ENCODE data around the gene BTBD6. TPM values are rescaled to one million over a fixed set of nuclear protein-coding genes. Genes with fewer than 3 reads are reported as not detected.

The BTBD6 gene
- total and polyA plus RNA-seq, 4 donors, result 30.9 to 54.1 (median 47.8) TPM

GRCh38 chr14:105210266-105211025, 37.9 kb upstream of the BTBD6 start:
- DNase-seq (no peak), ATAC-seq (ENCODE audit: insufficient read depth, low FRiP score) (no peak)
- TF ChIP-seq, protein P1, sequence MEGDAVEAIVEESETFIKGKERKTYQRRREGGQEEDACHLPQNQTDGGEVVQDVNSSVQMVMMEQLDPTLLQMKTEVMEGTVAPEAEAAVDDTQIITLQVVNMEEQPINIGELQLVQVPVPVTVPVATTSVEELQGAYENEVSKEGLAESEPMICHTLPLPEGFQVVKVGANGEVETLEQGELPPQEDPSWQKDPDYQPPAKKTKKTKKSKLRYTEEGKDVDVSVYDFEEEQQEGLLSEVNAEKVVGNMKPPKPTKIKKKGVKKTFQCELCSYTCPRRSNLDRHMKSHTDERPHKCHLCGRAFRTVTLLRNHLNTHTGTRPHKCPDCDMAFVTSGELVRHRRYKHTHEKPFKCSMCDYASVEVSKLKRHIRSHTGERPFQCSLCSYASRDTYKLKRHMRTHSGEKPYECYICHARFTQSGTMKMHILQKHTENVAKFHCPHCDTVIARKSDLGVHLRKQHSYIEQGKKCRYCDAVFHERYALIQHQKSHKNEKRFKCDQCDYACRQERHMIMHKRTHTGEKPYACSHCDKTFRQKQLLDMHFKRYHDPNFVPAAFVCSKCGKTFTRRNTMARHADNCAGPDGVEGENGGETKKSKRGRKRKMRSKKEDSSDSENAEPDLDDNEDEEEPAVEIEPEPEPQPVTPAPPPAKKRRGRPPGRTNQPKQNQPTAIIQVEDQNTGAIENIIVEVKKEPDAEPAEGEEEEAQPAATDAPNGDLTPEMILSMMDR (IDR thresholded peaks at IDR 0.05; ENCODE audit: control extremely low read depth, extremely low read depth), result no peak
- H3K9me3 ChIP-seq (ENCODE audit: control insufficient read depth in 4 of 4, insufficient read depth in 3 of 4, low read length in 3 of 4), result peaks cover 0 to 3% (median 0%) of the 10 kb centered on the region in 4 donors
- H3K27me3 ChIP-seq (ENCODE audit: control insufficient read depth in 3 of 3, insufficient read depth in 3 of 3, low read length in 2 of 3), result no peaks in the 10 kb centered on the region
- H3K36me3 ChIP-seq (ENCODE audit: control insufficient read depth in 4 of 4, insufficient read depth in 4 of 4, low read length in 4 of 4), result peaks cover 0 to 32% (median 6%) of the 10 kb centered on the region in 4 donors
- no peak overlapping the region for H3K27ac ChIP-seq (ENCODE audit: low read depth in 1 of 2, low read length in 1 of 2)
- no peak overlapping the region for H3K9ac ChIP-seq (ENCODE audit: insufficient read depth in 1 of 2, low read length in 2 of 2)
- H3K4me3 ChIP-seq, result no peak overlapping the region
- peaks cover 0 to 11% (median 3%) of the 10 kb centered on the region in 5 donors for H3K4me1 ChIP-seq (ENCODE audit: control insufficient read depth in 5 of 5, insufficient read depth in 5 of 5, low read length in 5 of 5)
- WGBS, 2 donors, result 94% methylated on average over 30 of the region's 30 CpGs

DNA sequence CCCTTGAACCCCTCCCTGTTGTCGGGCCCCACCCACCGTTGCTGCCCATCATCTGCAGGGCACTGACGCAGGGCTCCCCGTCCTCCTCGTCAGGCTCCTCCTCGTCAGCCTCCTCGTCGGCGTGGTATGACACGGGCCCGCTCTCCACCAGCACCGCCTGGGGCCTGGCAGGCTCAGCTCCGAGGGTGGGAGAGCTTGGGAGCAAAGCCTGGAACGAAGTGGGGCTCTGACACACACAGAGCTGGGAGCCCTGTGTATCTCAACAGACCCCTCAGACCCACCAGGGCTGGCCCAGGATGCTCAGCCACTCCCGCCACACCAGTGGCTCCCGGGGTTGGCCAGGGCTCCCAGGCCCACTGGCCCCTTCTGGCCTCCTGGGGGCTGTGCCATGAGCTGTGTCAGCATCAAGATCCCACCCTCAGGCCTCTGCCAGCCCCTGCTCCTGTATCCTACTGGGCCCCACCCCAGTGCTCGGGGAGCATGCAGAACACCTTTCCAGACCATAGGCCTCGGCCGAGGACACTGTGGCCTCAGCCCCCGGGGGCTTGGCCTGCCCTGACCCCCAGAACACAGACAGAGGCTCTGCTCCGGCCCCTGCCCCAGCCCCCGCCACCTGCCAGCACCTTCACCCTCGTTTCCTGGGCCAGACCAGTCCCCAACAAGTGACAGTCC, 37.1 kb upstream of the BTBD6 start:
- Histone ChIP-seq H3K36me3 (ENCODE audit: control insufficient read depth in 4 of 4, insufficient read depth in 4 of 4, low read length in 4 of 4) (peaks cover 0 to 32% (median 8%) of the 10 kb centered on the region in 4 donors), H3K9me3 (ENCODE audit: control insufficient read depth in 4 of 4, insufficient read depth in 3 of 4, low read length in 3 of 4) (peaks cover 0 to 7% (median 0%) of the 10 kb centered on the region in 4 donors), H3K27me3 (ENCODE audit: control insufficient read depth in 3 of 3, insufficient read depth in 3 of 3, low read length in 2 of 3) (no peaks in the 10 kb centered on the region), H3K4me3 (no peak overlapping the region), H3K9ac (ENCODE audit: insufficient read depth in 1 of 2, low read length in 2 of 2) (no peak overlapping the region), H3K4me1 (ENCODE audit: control insufficient read depth in 5 of 5, insufficient read depth in 5 of 5, low read length in 5 of 5) (peaks cover 0 to 9% (median 0%) of the 10 kb centered on the region in 5 donors), H3K27ac (ENCODE audit: low read depth in 1 of 2, low read length in 1 of 2) (no peak overlapping the region)
- WGBS, 2 donors, result 91 to 94% methylated on average over 23 of the region's 23 CpGs
- ATAC-seq (ENCODE audit: insufficient read depth, low FRiP score) (no peak), DNase-seq (no peak)
- TF ChIP-seq, protein P1 (IDR thresholded peaks at IDR 0.05; ENCODE audit: control extremely low read depth, extremely low read depth), result no peak

DNA sequence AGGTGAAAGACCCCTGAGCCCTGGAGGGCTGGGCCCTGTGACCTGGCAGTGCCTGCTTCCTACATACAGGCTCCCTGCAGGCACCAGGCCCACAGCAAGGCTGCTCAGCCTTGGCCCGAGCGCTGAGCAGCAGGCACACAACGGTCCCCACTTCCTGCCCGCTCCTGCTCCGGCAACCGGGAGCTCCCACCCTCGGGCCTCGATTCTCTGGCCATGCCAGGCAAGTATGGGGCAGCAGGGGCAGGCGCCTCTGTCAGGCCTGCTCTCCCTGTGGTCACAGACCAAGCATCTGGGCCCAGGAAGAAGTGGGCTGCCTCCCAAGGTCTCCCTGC, 36.6 kb upstream of the BTBD6 start:
- Histone ChIP-seq H3K9ac (ENCODE audit: insufficient read depth in 1 of 2, low read length in 2 of 2) (no peak overlapping the region), H3K27ac (ENCODE audit: low read depth in 1 of 2, low read length in 1 of 2) (no peak overlapping the region), H3K36me3 (ENCODE audit: control insufficient read depth in 4 of 4, insufficient read depth in 4 of 4, low read length in 4 of 4) (peaks cover 0 to 32% (median 8%) of the 10 kb centered on the region in 4 donors), H3K4me1 (ENCODE audit: control insufficient read depth in 5 of 5, insufficient read depth in 5 of 5, low read length in 5 of 5) (peaks cover 0 to 8% (median 0%) of the 10 kb centered on the region in 5 donors), H3K4me3 (no peak overlapping the region), H3K9me3 (ENCODE audit: control insufficient read depth in 4 of 4, insufficient read depth in 3 of 4, low read length in 3 of 4) (peaks cover 0 to 7% (median 0%) of the 10 kb centered on the region in 4 donors), H3K27me3 (ENCODE audit: control insufficient read depth in 3 of 3, insufficient read depth in 3 of 3, low read length in 2 of 3) (no peaks in the 10 kb centered on the region)
- TF ChIP-seq, protein P1 (IDR thresholded peaks at IDR 0.05; ENCODE audit: control extremely low read depth, extremely low read depth), result no peak
- DNase-seq, result no peak
- WGBS, 2 donors, result 81 to 93% methylated on average over 9 of the region's 9 CpGs
- ATAC-seq (ENCODE audit: insufficient read depth, low FRiP score), result no peak
